Common myeloid progenitor, CD34-positive (primary cell): ENCODE measurements around the gene EGLN3.
A peak's percentile ranks its signal among the peaks of the same experiment; 100 is the strongest.

Experiments
- CTCF ChIA-PET: fragments of 350-600 bp; sonication (Branson Sonifier 250); formaldehyde crosslinking; loops from one replicate; lab custom pipeline; 2021; ENCODE audit warnings: antibody characterized with exemption; lab: Charles Lee
- POLR2A ChIA-PET: fragments of 350-600 bp; sonication (Branson Sonifier 250); formaldehyde crosslinking; loops from one replicate; lab custom pipeline; 2021; ENCODE audit warnings: antibody characterized with exemption; lab: Charles Lee
- DNase-seq, 3 donors: peaks; one replicate each; pipeline versions ENCODE4 v3.0.0 to v3.0.0-alpha.2; 2013
- H3K27ac ChIP-seq, 2 experiments: 1 replicate in 1 of 2; 2 replicates in 1 of 2; pipeline ENCODE4 v1.7.0; 2013; ENCODE audit warnings: inconsistent platforms in 2 of 2, low read length in 2 of 2, mild to moderate bottlenecking in 2 of 2, low read depth in 1 of 2, moderate library complexity in 1 of 2; ENCODE audit not compliant: severe bottlenecking in 2 of 2, insufficient read depth in 1 of 2, poor library complexity in 1 of 2
- H3K27me3 ChIP-seq, 5 experiments: replicated peaks in 2 of 5; 1 replicate in 3 of 5; 2 replicates in 2 of 5; pipeline versions ENCODE4 v1.6.1 to v1.7.0; 2013; ENCODE audit warnings: low read length in 4 of 5, mild to moderate bottlenecking in 2 of 5, moderate library complexity in 2 of 5, inconsistent platforms in 1 of 5; ENCODE audit not compliant: insufficient read depth in 5 of 5, control insufficient read depth in 4 of 5
- H3K36me3 ChIP-seq, 4 experiments: 1 replicate in 2 of 4; 2 replicates in 2 of 4; pipeline versions ENCODE4 v1.6.1 to v1.7.0; 2013; ENCODE audit warnings: low read length in 3 of 4, control low read depth in 1 of 4, mild to moderate bottlenecking in 1 of 4; ENCODE audit not compliant: control insufficient read depth in 4 of 4, insufficient read depth in 4 of 4
- H3K4me1 ChIP-seq, 4 experiments: 1 replicate in 3 of 4; 2 replicates in 1 of 4; pipeline versions ENCODE4 v1.6.1 to v1.7.1; 2013; ENCODE audit warnings: low read length in 3 of 4, mild to moderate bottlenecking in 3 of 4, control low read depth in 1 of 4, inconsistent platforms in 1 of 4, moderate library complexity in 1 of 4; ENCODE audit not compliant: control insufficient read depth in 4 of 4, insufficient read depth in 4 of 4; ENCODE audit errors: control extremely low read depth in 1 of 4
- H3K4me3 ChIP-seq, 7 experiments: 1 replicate in 4 of 7; 2 replicates in 3 of 7; pipeline versions ENCODE4 v1.5.1 to v1.7.0; 2013; ENCODE audit warnings: mild to moderate bottlenecking in 7 of 7, low read length in 6 of 7, moderate library complexity in 6 of 7, inconsistent platforms in 2 of 7, low read depth in 2 of 7, control low read depth in 1 of 7; ENCODE audit not compliant: insufficient read depth in 4 of 7, control insufficient read depth in 1 of 7; ENCODE audit errors: extremely low read depth in 1 of 7
- H3K9me3 ChIP-seq, 5 experiments: 1 replicate in 4 of 5; 2 replicates in 1 of 5; pipeline versions ENCODE4 v1.6.1 to v1.7.1; 2013; ENCODE audit warnings: low read length in 4 of 5, mild to moderate bottlenecking in 2 of 5, inconsistent platforms in 1 of 5, low read depth in 1 of 5, moderate library complexity in 1 of 5; ENCODE audit not compliant: control insufficient read depth in 4 of 5, insufficient read depth in 2 of 5; ENCODE audit errors: control extremely low read depth in 1 of 5
- WGBS: methylation state at CpG from one replicate; pipeline ENCODE4 v1.1.5; 2013; ENCODE audit not compliant: insufficient coverage; 5-methylcytosine and 5-hydroxymethylcytosine counted together

EGLN3 gene

DNA sequence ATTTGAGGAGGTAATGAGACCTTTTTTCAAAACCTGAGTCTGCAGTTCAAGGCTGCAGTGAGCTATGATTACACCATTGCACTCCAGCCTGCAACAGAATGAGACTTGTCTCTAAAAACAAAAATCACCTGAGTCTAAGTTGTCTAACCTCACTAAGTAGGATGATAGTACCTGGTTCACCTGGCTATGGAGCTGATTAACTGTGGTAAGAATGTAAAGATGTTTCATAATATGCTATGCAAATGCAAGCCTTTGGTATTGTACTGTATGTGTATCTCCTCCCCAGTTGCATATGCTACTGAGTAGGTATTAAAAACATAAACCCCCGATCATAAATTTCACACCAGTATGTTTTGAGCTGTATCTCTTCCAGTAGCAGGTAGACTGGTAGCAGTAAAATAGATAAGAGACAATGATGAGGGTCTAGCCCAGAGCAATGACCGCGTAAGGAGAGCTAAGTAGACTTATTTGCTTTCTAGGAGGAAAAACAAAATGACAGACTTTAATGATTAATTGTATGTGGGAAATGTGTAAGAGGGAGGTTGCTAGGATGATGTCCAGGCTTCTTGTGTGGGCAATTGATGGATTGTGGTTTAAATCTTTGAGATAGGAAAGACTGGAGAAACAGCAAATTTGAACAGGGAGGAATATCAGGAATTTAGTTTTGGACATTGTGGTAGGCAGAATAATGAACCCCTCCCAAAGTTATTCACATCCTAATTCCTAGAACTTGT, 41.6 kb upstream of the EGLN3 start:
- ChIA-PET CTCF (interaction anchor here (1.2 kb wide), 1 partner anchor 20 kb away, joined by 3 read pairs; no protein-coding TSS in a partner anchor), POLR2A (no interaction called here)
- DNase-seq, result no peak
- 100% methylated on average over 2 of the region's 3 CpGs for WGBS
- Histone ChIP-seq H3K4me3 (no peak overlapping the region), H3K36me3 (no peaks in the 10 kb centered on the region), H3K27ac (no peak overlapping the region), H3K9me3 (no peaks in the 10 kb centered on the region), H3K4me1 (peaks cover 0 to 5% (median 0%) of the 10 kb centered on the region in 4 experiments), H3K27me3 (no peaks in the 10 kb centered on the region)

DNA sequence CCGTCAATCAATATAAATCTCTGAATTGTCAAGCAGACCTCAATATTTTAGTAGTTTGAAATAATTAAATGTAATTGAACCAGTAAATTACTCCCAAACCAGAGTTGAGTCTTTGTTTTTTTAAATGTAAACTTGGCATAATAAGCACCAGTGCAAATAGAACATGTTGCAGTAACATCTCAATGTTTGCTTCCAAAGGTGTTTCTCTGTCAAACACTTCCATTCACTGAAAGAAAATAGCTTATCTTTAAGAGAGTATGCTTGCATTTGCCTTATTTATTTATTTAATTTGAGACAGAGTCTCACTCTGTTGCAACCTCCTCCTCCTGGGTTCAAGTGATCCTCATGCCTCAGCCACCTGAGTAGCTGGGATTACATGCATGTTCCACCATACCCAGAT, 39.9 kb upstream of the EGLN3 start:
- ChIA-PET CTCF (no interaction called here), POLR2A (no interaction called here)
- no peaks in the 10 kb centered on the region for H3K36me3 ChIP-seq
- H3K4me1 ChIP-seq, result peaks cover 0 to 4% (median 0%) of the 10 kb centered on the region in 4 experiments
- H3K4me3 ChIP-seq, result no peak overlapping the region
- DNase-seq, result no peak
- H3K27ac ChIP-seq, result no peak overlapping the region
- WGBS, result no CpG with 5 or more reads among the region's 1 CpG
- H3K27me3 ChIP-seq, result no peaks in the 10 kb centered on the region
- no peaks in the 10 kb centered on the region for H3K9me3 ChIP-seq

DNA sequence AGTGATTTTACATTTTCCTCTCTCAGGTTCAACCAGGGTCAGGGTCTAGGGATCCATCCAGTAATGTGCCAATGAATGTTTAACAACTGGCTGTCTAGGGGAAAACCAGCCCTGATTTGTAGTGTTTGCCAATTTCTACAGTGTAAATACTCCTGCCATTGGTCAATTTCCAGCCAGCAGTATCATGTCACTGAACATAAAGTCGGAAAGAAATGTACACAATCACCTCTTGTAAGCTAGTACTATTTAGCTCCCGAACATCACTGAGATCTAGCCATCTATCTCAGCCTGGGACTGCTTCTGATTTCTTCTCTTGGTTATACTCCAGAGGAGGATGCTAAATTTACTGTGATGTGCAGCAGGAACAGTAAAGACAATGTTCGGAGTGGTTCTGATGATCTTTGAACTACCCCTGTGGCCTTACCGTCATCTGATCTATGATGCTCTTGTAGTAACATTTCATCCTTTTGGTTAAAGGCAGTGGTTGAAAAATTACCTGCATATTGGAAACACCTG, 36.7 kb upstream of the EGLN3 start:
- H3K4me1 ChIP-seq, result peaks cover 0 to 4% (median 0%) of the 10 kb centered on the region in 4 experiments
- peaks cover 0 to 4% (median 0%) of the 10 kb centered on the region in 5 experiments for H3K9me3 ChIP-seq
- CTCF ChIA-PET, result no interaction called here
- no peak for DNase-seq
- POLR2A ChIA-PET, result no interaction called here
- WGBS, result 85% methylated on average over 4 of the region's 4 CpGs
- no peaks in the 10 kb centered on the region for H3K27me3 ChIP-seq
- no peak overlapping the region for H3K4me3 ChIP-seq
- no peak overlapping the region for H3K27ac ChIP-seq
- no peaks in the 10 kb centered on the region for H3K36me3 ChIP-seq

DNA sequence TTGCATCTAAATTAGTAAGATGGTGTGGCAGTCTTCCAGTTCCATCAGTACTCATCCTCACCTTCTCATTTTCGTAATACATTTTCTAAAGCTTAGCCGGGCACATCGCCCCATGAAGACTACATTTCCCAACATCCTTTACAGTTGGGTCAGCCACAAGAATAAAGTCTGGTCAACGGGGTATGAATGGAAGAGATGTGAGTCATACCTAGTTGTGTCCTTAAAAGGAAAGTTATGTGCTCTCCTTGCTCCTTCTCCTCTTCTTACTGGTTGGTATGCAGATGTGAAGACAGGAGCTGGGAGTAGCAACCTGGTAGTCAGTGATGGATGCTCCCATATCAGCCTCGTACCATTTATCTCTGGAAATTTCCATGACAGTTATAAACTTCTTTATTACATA, 35.9 kb upstream of the EGLN3 start:
- Histone ChIP-seq H3K4me1 (peaks cover 0 to 4% (median 0%) of the 10 kb centered on the region in 4 experiments), H3K27me3 (no peaks in the 10 kb centered on the region), H3K36me3 (no peaks in the 10 kb centered on the region), H3K27ac (no peak overlapping the region), H3K4me3 (no peak overlapping the region), H3K9me3 (peaks cover 0 to 4% (median 0%) of the 10 kb centered on the region in 5 experiments)
- ChIA-PET POLR2A (no interaction called here), CTCF (interaction anchor here (1.2 kb wide), 1 partner anchor 42 kb away, joined by 3 read pairs; no protein-coding TSS in a partner anchor)
- no peak for DNase-seq
- 100% methylated on average over 1 of the region's 5 CpGs for WGBS

DNA sequence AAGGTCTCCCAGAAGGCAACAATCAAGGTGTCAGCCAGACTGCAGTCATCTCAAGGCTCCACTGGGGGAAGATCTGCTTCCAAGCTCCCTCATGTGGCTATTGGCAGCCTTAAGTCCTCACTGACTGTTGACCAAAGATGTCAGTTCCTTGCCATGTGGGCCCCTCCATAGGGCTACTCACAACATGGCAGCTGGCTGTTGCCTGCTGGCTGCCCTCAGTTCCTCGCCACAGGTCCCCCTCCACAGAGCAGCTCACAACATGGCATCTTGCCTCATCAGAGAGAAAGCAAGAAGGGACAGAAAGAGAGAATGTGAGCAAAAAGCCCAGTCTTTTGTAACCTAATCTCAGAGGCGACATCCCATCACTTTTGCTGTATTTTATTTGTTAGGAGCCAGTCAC, 34.4 kb upstream of the EGLN3 start:
- POLR2A ChIA-PET, result interaction anchor here (0.7 kb wide), 1 partner anchor 133 kb away, joined by 3 read pairs; no protein-coding TSS in a partner anchor
- H3K4me1 ChIP-seq, result peaks cover 0 to 4% (median under 1%) of the 10 kb centered on the region in 4 experiments
- H3K36me3 ChIP-seq, result no peaks in the 10 kb centered on the region
- no peak for DNase-seq
- CTCF ChIA-PET, result no interaction called here
- no peaks in the 10 kb centered on the region for H3K27me3 ChIP-seq
- no peak overlapping the region for H3K27ac ChIP-seq
- 97% methylated on average over 2 of the region's 2 CpGs for WGBS
- no peak overlapping the region for H3K4me3 ChIP-seq
- peaks cover 0 to 4% (median 0%) of the 10 kb centered on the region in 5 experiments for H3K9me3 ChIP-seq

DNA sequence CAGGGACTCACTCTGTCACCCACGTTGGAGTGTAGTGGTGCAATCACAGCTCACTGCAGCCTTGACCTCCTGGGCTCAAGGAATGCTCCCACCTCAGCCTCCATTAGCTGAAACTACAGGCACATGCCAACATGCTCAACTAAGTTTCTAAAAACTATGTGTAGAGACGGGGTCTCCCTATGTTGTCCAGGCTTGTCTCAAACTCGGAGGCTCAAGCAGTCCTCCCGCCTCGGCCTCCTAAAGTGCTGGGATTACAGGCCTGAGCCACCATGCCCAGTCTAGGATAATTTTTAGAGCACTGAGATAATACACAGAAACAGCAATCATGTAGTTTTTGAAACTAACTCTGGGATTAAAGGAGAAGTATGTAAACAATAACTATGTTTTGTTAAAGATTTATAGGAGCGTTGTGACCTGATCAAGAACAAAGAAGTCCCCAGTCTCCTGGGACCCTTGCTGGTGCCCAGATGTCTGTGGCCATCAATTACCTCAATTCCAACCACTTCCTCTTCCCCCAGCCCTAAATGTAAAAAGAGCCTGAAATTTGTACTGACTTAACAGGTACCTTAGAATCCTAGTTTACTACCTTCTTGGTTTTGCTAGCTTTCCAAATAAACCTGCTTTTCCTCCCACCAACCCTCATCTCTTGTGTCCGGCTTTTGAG, 28.9 kb upstream of the EGLN3 start:
- ChIA-PET CTCF (interaction anchor here (1.1 to 1.3 kb wide), 2 partner anchors 35 to 141 kb away, joined by 3 read pairs; no protein-coding TSS in a partner anchor), POLR2A (interaction anchor here (0.5 kb wide), 1 partner anchor 119 kb away, joined by 3 read pairs; no protein-coding TSS in a partner anchor)
- H3K27ac ChIP-seq, result no peak overlapping the region
- DNase-seq, result peak in 2 of 3 donors; percentile 60 to 68
- no peaks in the 10 kb centered on the region for H3K9me3 ChIP-seq
- WGBS, result 72% methylated on average over 4 of the region's 7 CpGs
- no peak overlapping the region for H3K4me3 ChIP-seq
- no peaks in the 10 kb centered on the region for H3K36me3 ChIP-seq
- H3K27me3 ChIP-seq, result no peaks in the 10 kb centered on the region
- H3K4me1 ChIP-seq, result peaks cover 0 to 11% (median 7%) of the 10 kb centered on the region in 4 experiments
